AG04450 (cell line): Measurements from ENCODE around the gene PPP4R1. TPM values are rescaled to one million over a fixed set of nuclear protein-coding genes. Genes with fewer than 3 reads are reported as not detected.

Experiments used
- CTCF ChIA-PET: fragments of 300-600, 350-600 bp; formaldehyde crosslinking; extraction: SDS; loops from one replicate; lab custom pipeline; 2022; ENCODE audit warnings: antibody characterized with exemption, inconsistent platforms; lab: Charles Lee
- POLR2A ChIA-PET: fragments of 350-600 bp; formaldehyde crosslinking; extraction: SDS; loops from one replicate; lab custom pipeline; 2021; ENCODE audit warnings: antibody characterized with exemption, inconsistent platforms; lab: Yijun Ruan, JAX
- DNase-seq: peaks from one replicate; pipeline ENCODE4 v3.0.0-alpha.2; 2011; ENCODE audit warnings: low read depth, low spot score
- H3K27ac ChIP-seq: one replicate; pipeline ENCODE4 v1.5.1; 2012; ENCODE audit warnings: low read depth, low read length, control low read depth
- H3K27me3 ChIP-seq: one replicate; pipeline ENCODE4 v1.6.0; 2012; ENCODE audit warnings: low read length; ENCODE audit not compliant: control insufficient read depth, insufficient read depth
- H3K4me3 ChIP-seq: 2 replicates; pipeline ENCODE4 v1.5.1; 2011; ENCODE audit warnings: mild to moderate bottlenecking, low read depth, low read length, control low read depth
- H3K9me3 ChIP-seq: 2 replicates; pipeline ENCODE4 v1.5.1; 2012; ENCODE audit warnings: low read length; ENCODE audit not compliant: control insufficient read depth, insufficient read depth
- CTCF ChIP-seq: IDR thresholded peaks from 2 replicates; pipeline ENCODE4 v1.5.1; 2011; ENCODE audit warnings: low read depth, low read length, control low read depth, inconsistent platforms
- polyA minus RNA-seq: library from RNA; depleted of rRNA, polyadenylated mRNA; stranded (reverse); fragments of >200 nt; gene quantifications from 2 replicates; pipeline ENCODE4 v1.2.3, GENCODE V29; 2011; rRNA and poly(A)+ RNA removed
- polyA plus RNA-seq: library from polyadenylated mRNA; depleted of rRNA; stranded (reverse); fragments of >200 nt; gene quantifications from 2 replicates; pipeline ENCODE4 v1.2.3, GENCODE V29; 2011; rRNA removed

PPP4R1 gene
- polyA plus RNA-seq: 99.3 and 101 TPM in 2 replicates
- 184 and 186 TPM in 2 replicates for polyA minus RNA-seq

GRCh38 chr18:9614401-9615279 lies at the start of gene PPP4R1:
PPP4R1 (minus strand) TSS chr18:9614559; CDS start chr18:9614484, 75 bp downstream.
- Histone ChIP-seq H3K27me3 (no peaks in the 10 kb centered on the region), H3K9me3 (no peaks in the 10 kb centered on the region; the same call in 1 of the 2 replicates), H3K4me3 (peak within 1 kb of the TSS; percentile 79), H3K27ac (peak within 1 kb of the TSS; percentile 87)
- CTCF ChIA-PET: interaction anchor here (1.3 kb wide), 1 partner anchor 336 kb away, joined by 5 read pairs; no protein-coding TSS in a partner anchor
- DNase-seq: no peak
- POLR2A ChIA-PET: interaction anchor here (1.2 kb wide), 1 partner anchor 299 kb away, joined by 5 read pairs; the partner anchor contains the start of gene VAPA
- TF ChIP-seq CTCF: no peak

GRCh38 chr18:9663377-9663776 lies 49.0 kb upstream of the PPP4R1 start:
- TF ChIP-seq CTCF: no peak
- no peak for DNase-seq
- H3K4me3 ChIP-seq: no peak overlapping the region
- H3K27me3 ChIP-seq: no peaks in the 10 kb centered on the region
- POLR2A ChIA-PET: no interaction called here
- no peak overlapping the region for H3K27ac ChIP-seq
- H3K9me3 ChIP-seq: peaks cover 3% of the 10 kb centered on the region; the same call in 1 of the 2 replicates
- CTCF ChIA-PET: interaction anchor here (1.0 kb wide), 1 partner anchor 89 kb away, joined by 3 read pairs; no protein-coding TSS in a partner anchor

- Histone ChIP-seq H3K27ac (no peak overlapping the region), H3K9me3 (peaks cover 3% of the 10 kb centered on the region; the same call in 1 of the 2 replicates), H3K27me3 (no peaks in the 10 kb centered on the region), H3K4me3 (no peak overlapping the region)
- CTCF ChIA-PET: interaction anchor here (0.5 to 1.3 kb wide), 8 partner anchors 34 to 90 kb away, joined by 3 to 11 read pairs (median 4); no protein-coding TSS in a partner anchor
- no peak for DNase-seq
- POLR2A ChIA-PET: interaction anchor here (1.0 kb wide), 1 partner anchor 19 kb away, joined by 4 read pairs; no protein-coding TSS in a partner anchor
- peak; percentile 44 for TF ChIP-seq CTCF
Observed at GRCh38 chr18:9661564-9661963, 47.2 kb upstream of the PPP4R1 start.

- POLR2A ChIA-PET: no interaction called here
- no peaks in the 10 kb centered on the region for H3K27me3 ChIP-seq
- CTCF ChIA-PET: no interaction called here
- H3K4me3 ChIP-seq: no peak overlapping the region
- TF ChIP-seq CTCF: no peak
- no peak overlapping the region for H3K27ac ChIP-seq
- H3K9me3 ChIP-seq: peaks cover 3% of the 10 kb centered on the region; the same call in 1 of the 2 replicates
- no peak for DNase-seq
Observed at GRCh38 chr18:9659499-9660375, 45.4 kb upstream of the PPP4R1 start.
